Peyer's patch (tissue), 4 donors: ENCODE measurements around the gene UBE2E1. TPM values are rescaled to one million over a fixed set of nuclear protein-coding genes. Genes with fewer than 3 reads are reported as not detected.

Source experiments
- DNase-seq, 3 donors: peaks; one replicate each; pipeline ENCODE4 v3.0.0-alpha.2; 2017 to 2019
- H3K27ac ChIP-seq, 4 donors: fragments of 200-600 bp; sonication (generic); one replicate each; pipeline ENCODE4 v1.5.1; 2016 to 2019
- H3K27me3 ChIP-seq, 2 donors: fragments of 200-600 bp; sonication (generic); one replicate each; pipeline ENCODE4 v1.5.1; 2019
- H3K36me3 ChIP-seq, 3 donors: fragments of 200-600 bp; sonication (generic); one replicate each; pipeline ENCODE4 v1.5.1; 2016 to 2019
- H3K4me1 ChIP-seq, 4 donors: fragments of 200-600 bp; sonication (generic); one replicate each; pipeline ENCODE4 v1.5.1; 2016 to 2019
- H3K4me3 ChIP-seq, 4 donors: fragments of 200-600 bp; sonication (generic); 1 replicate in 3 of 4; 2 replicates in 1 of 4; pipeline ENCODE4 v1.5.1; 2016 to 2019; ENCODE audit warnings: mild to moderate bottlenecking in 1 of 4
- H3K9me3 ChIP-seq, 4 donors: fragments of 200-600 bp; sonication (generic); one replicate each; pipeline ENCODE4 v1.5.1; 2016 to 2019; ENCODE audit warnings: mild to moderate bottlenecking in 1 of 4
- POLR2A ChIP-seq, 2 donors: fragments of 450-650 bp; IDR thresholded peaks; one replicate each; pipeline ENCODE4 v1.5.1; 2017; ENCODE audit warnings: antibody characterized with exemption in 2 of 2, mild to moderate bottlenecking in 2 of 2, moderate library complexity in 2 of 2
- total RNA-seq, 4 donors: library from RNA; depleted of rRNA; stranded (reverse); fragments of >200 nt; gene quantifications; one replicate each; pipeline ENCODE4 v1.1.0, GENCODE V29; 2016
- TF ChIP-seq, protein P1 (sequence below), 6 experiments: fragments of 450-650 bp in 4 of 6; fragments of 200-600 bp in 2 of 6; sonication (generic) in 1 of 6; IDR thresholded peaks; one replicate each; pipeline ENCODE4 v1.5.1; 2017 to 2019; ENCODE audit warnings: antibody characterized with exemption in 6 of 6, mild to moderate bottlenecking in 3 of 6, moderate library complexity in 1 of 6

UBE2E1 gene
- total RNA-seq, 4 donors from 2014 or later: 26.1 to 58.6 (median 43.0) TPM

DNA sequence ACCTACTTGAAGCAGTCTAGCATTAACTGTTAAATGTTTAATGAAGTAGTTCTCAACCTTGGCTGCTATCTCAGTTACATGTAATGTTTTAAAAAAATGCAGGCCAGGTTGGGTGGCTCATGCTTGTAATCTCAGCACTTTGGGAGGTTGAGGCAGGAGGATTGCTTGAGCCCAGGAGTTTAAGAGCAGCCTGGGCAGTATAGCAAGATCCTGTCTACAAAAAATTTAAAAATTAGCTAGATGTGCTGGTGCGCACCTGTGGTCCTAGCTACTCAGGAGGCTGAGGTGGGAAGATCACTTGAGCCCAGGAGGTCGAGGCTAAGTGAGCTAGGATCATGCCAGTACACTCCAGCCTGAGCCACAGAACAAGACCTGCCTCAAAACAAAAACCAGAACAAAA is 29.3 kb downstream of the UBE2E1 start:
- no peak for DNase-seq
- Histone ChIP-seq H3K4me3 (no peak overlapping the region), H3K36me3 (no peaks in the 10 kb centered on the region), H3K27ac (no peak overlapping the region), H3K9me3 (no peaks in the 10 kb centered on the region), H3K27me3 (no peaks in the 10 kb centered on the region), H3K4me1 (peaks cover 0 to 4% (median 0%) of the 10 kb centered on the region in 4 donors)
- TF ChIP-seq POLR2A (IDR thresholded peaks at IDR 0.05): no peak
- TF ChIP-seq, protein P1, sequence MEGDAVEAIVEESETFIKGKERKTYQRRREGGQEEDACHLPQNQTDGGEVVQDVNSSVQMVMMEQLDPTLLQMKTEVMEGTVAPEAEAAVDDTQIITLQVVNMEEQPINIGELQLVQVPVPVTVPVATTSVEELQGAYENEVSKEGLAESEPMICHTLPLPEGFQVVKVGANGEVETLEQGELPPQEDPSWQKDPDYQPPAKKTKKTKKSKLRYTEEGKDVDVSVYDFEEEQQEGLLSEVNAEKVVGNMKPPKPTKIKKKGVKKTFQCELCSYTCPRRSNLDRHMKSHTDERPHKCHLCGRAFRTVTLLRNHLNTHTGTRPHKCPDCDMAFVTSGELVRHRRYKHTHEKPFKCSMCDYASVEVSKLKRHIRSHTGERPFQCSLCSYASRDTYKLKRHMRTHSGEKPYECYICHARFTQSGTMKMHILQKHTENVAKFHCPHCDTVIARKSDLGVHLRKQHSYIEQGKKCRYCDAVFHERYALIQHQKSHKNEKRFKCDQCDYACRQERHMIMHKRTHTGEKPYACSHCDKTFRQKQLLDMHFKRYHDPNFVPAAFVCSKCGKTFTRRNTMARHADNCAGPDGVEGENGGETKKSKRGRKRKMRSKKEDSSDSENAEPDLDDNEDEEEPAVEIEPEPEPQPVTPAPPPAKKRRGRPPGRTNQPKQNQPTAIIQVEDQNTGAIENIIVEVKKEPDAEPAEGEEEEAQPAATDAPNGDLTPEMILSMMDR (IDR thresholded peaks at IDR 0.05): no peak

DNA sequence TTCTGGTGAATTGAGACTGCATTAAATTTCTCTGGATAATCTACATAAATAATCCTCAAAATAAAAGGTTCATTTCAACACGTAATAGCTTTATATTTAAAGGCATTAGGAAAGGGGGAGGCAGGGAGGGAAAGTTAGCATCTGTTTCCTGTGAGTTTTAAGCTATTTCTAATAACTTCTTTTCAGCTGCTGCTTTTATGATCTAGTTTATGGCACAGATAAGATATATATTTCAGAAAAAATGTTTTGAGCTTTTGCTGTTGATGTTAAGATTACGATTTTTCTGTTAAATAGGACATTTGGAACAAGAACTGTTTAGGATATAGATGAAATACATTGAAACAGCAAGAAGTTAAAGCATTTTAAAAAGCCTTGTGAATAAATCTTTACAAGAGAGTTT is 30.0 kb downstream of the UBE2E1 start:
- no peaks in the 10 kb centered on the region for H3K27me3 ChIP-seq
- TF ChIP-seq, protein P1 (IDR thresholded peaks at IDR 0.05): no peak
- TF ChIP-seq POLR2A (IDR thresholded peaks at IDR 0.05): no peak
- H3K27ac ChIP-seq: no peak overlapping the region
- H3K9me3 ChIP-seq: no peaks in the 10 kb centered on the region
- no peak overlapping the region for H3K4me3 ChIP-seq
- H3K4me1 ChIP-seq: peaks cover 0 to 4% (median 0%) of the 10 kb centered on the region in 4 donors
- H3K36me3 ChIP-seq: no peaks in the 10 kb centered on the region
- DNase-seq: no peak

GRCh38 chr3:23836536-23837230 is 30.9 kb downstream of the UBE2E1 start:
- TF ChIP-seq, protein P1 (IDR thresholded peaks at IDR 0.05): no peak
- TF ChIP-seq POLR2A (IDR thresholded peaks at IDR 0.05): no peak
- peaks cover 0 to 4% (median 0%) of the 10 kb centered on the region in 4 donors for H3K4me1 ChIP-seq
- no peaks in the 10 kb centered on the region for H3K9me3 ChIP-seq

GRCh38 chr3:23837286-23837685 is 31.5 kb downstream of the UBE2E1 start:
- no peak for TF ChIP-seq POLR2A (IDR thresholded peaks at IDR 0.05)
- TF ChIP-seq, protein P1 (IDR thresholded peaks at IDR 0.05): no peak
- H3K27me3 ChIP-seq: no peaks in the 10 kb centered on the region

More at GRCh38 chr3:23836536-23837230, 30.9 kb downstream of the UBE2E1 start:
- no peak overlapping the region for H3K27ac ChIP-seq
- H3K27me3 ChIP-seq: no peaks in the 10 kb centered on the region
- H3K36me3 ChIP-seq: no peaks in the 10 kb centered on the region
- no peak for DNase-seq
- no peak overlapping the region for H3K4me3 ChIP-seq

DNA sequence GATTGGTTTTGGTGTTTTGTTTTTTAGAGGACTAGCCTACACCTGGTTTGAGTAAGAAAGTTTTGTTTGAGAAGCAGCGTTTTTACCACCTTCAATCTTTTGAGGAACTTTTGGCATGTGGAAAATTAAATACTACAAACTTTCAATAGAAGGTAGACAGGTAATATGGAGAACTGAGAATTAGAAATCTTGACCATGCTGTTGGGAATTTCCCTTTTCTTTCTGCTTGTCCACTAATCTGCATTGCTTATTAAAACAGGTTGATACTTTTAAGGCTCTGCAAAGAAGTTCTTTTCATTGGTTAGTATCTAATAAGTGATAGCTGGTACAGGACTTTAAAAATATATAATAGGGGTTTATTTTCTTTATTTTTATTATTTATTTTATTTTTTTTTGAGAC is 31.9 kb downstream of the UBE2E1 start:
- Histone ChIP-seq H3K27me3 (no peaks in the 10 kb centered on the region), H3K4me1 (peaks cover 0 to 4% (median 0%) of the 10 kb centered on the region in 4 donors), H3K36me3 (no peaks in the 10 kb centered on the region), H3K27ac (no peak overlapping the region), H3K9me3 (no peaks in the 10 kb centered on the region), H3K4me3 (no peak overlapping the region)
- no peak for DNase-seq
- TF ChIP-seq, protein P1 (IDR thresholded peaks at IDR 0.05): no peak
- no peak for TF ChIP-seq POLR2A (IDR thresholded peaks at IDR 0.05)

More at GRCh38 chr3:23837286-23837685, 31.5 kb downstream of the UBE2E1 start:
- no peak overlapping the region for H3K27ac ChIP-seq
- H3K4me3 ChIP-seq: no peak overlapping the region
- H3K36me3 ChIP-seq: no peaks in the 10 kb centered on the region
- H3K9me3 ChIP-seq: no peaks in the 10 kb centered on the region
- DNase-seq: no peak
- peaks cover 0 to 4% (median 0%) of the 10 kb centered on the region in 4 donors for H3K4me1 ChIP-seq
